HG02852 (cell line): ENCODE measurements around the gene CACNG4.
"Not testable (repeated sequence)": the region's sequence is repeated elsewhere in the genome, so short reads cannot be mapped to it uniquely, and the experiment has no call there.

Experiments used
- ATAC-seq: cut with Tn5 transposase; IDR thresholded peaks from one replicate; pipeline ENCODE4 v1.9.1; 2021; ENCODE audit warnings: mild to moderate bottlenecking, moderate library complexity; ENCODE audit not compliant: unreplicated experiment

CACNG4 gene

GRCh38 chr17:67040652-67041051 is 76.1 kb downstream of the CACNG4 start:
- ATAC-seq: no peak

DNA sequence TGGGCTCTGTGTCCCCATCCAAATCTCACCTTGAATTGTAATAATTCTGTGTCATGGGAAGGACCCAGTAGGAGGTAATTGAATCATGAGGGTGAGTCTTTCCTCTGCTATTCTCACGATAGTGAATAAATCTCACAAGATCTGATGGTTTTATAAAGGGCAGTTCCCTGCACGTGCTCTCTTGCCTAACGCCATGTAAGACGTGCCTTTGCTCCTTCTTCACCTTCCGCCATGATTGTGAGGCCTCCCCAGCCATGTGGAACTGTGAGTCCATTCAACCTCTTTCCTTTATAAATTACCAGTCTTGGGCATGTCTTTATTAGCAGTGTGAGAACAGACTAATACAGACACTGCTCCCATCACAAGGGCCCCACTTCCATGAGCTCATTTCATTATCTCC is 76.6 kb downstream of the CACNG4 start:
- ATAC-seq: not testable (repeated sequence)

GRCh38 chr17:67041531-67041930 is 77.0 kb downstream of the CACNG4 start:
- no peak for ATAC-seq

DNA sequence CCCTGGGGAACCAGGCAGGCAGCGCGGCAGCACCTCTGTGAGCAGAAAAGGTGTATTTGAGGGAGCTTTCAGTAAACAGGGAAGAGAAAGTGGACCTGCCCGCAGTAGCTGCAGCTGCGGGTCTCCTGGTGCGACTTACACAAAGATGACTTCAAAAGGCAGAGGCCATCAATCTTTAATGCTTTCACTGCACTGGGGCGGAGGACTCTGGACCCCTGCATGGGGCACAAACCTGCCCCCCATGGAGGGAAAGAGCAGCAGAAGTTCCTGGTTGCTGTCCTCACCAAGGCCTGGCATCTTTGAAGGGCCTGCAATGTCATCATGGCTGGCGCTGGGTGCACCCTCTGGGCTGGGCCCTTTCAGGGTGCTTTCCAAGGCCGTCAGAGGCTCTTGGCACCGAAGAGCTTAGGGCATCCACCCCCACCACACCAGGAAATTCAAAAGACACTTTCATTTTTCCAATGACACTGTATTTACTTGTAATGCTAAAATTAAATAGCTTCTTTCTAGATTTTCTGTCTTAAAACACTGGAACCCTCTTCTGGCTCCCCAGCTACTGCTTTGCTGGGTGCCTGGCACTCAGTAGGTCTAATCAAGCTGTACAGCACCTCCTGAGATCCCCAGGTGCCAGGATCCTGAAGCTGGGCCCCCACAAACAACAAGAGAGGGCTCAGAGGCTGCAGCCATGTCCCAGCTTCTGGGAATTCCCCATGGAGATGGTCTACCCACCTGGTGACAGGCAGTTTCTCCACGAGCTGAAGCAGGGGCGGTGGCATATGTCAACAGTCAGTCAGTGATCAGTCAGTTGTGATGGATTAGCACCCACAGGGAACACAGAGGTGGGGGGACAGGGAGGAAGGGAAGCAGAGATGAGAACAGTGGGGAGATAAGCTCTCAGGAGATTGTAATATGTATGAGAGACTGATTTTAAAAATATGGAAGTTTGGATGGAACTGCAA is 77.7 kb downstream of the CACNG4 start:
- no peak for ATAC-seq

GRCh38 chr17:67043283-67043682 is 78.8 kb downstream of the CACNG4 start:
- ATAC-seq: no peak

- ATAC-seq: no peak
These were observed 79.7 kb downstream of the CACNG4 start, which contains the start of gene CACNG1 for GRCh38 chr17:67044016-67044772. TSS of gene CACNG1 (plus strand) at chr17:67044554. CDS start at chr17:67044661, 107 bp downstream.

DNA sequence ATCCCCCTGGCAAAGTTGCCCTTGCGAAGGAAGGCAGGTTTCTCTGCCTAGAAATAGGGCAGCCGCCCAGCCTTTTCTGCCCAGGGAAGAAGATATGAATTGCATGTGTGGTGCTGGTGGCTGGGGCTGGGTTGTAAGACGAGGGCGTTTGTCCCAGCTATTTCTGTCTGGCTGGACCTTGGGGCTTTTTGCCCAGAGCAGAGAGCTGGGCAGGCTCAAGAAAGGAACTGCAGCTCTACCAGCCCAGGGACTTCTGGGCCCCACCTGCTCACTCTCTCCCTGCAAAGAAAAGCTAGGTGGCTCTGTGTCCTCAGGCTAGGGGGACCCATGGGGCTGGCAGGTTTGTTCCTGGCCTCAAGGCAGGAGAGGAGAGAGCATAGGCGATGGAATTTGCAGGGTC is 80.4 kb downstream of the CACNG4 start:
- no peak for ATAC-seq

- no peak for ATAC-seq
These were observed 81.9 kb downstream of the CACNG4 start for GRCh38 chr17:67046398-67046797.

DNA sequence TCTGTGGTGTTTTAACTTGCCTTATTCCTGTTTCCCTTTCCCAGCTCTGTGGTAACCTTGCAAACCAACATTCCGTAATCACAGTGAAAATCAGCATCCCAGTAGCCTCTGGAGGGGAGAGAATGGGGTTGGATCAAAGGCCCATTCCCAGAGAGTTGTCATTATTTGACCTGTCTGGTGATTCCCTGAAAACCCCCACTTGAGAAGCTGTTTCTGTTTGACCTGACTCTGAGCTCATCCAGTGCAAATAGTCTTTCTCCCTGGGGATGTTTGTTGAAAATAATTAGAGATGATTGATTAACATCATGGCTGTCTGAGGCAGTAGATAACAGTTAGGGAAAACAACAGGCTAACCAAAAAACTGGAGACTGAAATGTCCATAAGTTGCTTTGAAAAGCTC is 82.9 kb downstream of the CACNG4 start:
- no peak for ATAC-seq

- ATAC-seq: no peak
These were observed 84.7 kb downstream of the CACNG4 start for GRCh38 chr17:67049025-67049739.

- no peak for ATAC-seq
These were observed 85.6 kb downstream of the CACNG4 start for GRCh38 chr17:67050066-67050465.

DNA sequence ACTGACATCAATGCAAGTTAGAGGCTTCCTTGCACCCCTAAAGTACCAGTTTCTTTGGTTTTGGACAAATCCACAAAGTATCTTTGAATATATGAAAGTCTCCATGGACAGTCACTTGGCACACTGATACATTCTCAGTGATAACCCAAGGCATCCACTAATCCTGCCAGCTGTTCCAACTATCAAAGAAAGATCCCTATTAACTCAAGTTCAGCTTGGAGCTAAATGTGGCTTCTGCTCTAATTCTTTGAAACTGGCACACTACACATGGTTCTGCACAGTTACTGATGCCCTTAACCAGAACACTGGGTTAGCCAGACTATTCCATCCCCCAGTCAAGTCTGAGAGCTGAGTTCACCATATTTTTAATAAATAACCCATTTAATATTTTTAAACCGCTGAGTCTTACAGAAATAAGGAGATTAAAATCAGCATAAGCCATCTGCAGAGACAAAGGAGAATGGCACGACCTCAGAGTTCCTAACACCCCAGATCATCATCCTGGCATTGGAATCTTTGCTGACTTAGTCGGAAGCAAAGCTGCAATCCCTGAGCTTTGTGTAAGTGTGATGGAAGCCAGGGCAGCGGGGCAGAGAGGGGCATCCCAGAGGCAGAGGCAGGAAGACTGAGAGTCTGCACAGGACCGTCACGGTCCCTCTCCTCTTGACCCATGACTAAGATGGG is 86.1 kb downstream of the CACNG4 start:
- ATAC-seq: no peak

- no peak for ATAC-seq
These were observed 86.6 kb downstream of the CACNG4 start for GRCh38 chr17:67051155-67051538.

- ATAC-seq: no peak
These were observed 87.3 kb downstream of the CACNG4 start for GRCh38 chr17:67051837-67052236.

DNA sequence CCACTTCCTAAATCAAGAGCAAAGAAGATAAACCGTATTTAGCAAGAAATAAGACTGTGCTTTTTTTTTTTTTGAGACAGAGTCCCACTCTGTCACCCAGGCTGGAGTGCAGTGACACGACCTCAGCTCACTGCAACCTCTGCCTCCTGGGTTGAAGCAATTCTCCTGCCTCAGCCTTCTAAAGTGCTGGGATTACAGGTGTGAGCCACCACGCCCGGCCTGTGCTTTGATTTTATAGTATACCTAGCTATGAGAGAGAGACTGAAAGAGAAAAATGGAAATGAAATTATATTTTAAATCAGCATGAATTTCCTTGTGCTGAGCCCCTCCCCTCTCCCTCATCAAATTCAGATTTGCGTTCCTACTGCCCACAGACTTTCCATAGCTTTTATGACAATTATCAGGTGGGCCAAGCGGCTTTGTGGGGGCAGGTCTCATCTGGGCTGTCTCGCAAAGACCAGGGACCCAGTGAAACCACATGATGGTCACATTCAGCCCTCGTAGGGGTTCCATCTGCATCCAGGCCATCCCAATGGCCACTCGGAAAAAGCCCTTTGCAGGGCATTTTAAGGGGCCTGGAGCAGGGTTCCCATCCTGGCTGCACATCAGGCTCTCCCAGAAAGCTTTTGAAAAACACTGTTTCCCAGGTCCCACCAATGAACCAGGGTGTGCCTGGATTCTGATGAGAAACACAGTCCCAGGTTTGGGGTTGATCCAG is 88.4 kb downstream of the CACNG4 start:
- ATAC-seq: no peak

- ATAC-seq: no peak
These were observed 89.0 kb downstream of the CACNG4 start for GRCh38 chr17:67053438-67054000.

- ATAC-seq: no peak
These were observed 89.6 kb downstream of the CACNG4 start for GRCh38 chr17:67054011-67054591.

DNA sequence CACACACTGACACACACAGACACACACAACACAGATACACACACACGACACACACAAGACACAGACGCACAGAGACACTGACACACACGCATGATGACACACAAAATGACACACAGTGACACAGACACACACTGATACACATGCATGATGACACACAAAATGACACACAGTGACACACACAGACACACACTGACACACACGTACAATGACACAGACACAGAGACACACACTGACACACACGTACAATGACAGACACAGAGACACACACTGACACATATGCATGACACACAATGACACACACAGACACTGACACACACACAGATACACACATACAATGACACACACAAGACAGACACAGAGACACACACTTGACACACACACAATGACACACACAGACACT is 90.1 kb downstream of the CACNG4 start:
- no peak for ATAC-seq

- no peak for ATAC-seq
These were observed 90.5 kb downstream of the CACNG4 start for GRCh38 chr17:67055041-67055443.
